HG03045 (cell line): ENCODE results near the gene CCDC34.
"Not testable (repeated sequence)": the region's sequence is repeated elsewhere in the genome, so short reads cannot be mapped to it uniquely, and the experiment has no call there.

Experiments used
- ATAC-seq: cut with Tn5 transposase; IDR thresholded peaks from one replicate; pipeline ENCODE4 v1.9.1; 2021; ENCODE audit warnings: mild to moderate bottlenecking, moderate library complexity; ENCODE audit not compliant: unreplicated experiment

CCDC34 gene

GRCh38 chr11:27363576-27364117, 632 bp upstream of the CCDC34 start:
- no peak for ATAC-seq

DNA sequence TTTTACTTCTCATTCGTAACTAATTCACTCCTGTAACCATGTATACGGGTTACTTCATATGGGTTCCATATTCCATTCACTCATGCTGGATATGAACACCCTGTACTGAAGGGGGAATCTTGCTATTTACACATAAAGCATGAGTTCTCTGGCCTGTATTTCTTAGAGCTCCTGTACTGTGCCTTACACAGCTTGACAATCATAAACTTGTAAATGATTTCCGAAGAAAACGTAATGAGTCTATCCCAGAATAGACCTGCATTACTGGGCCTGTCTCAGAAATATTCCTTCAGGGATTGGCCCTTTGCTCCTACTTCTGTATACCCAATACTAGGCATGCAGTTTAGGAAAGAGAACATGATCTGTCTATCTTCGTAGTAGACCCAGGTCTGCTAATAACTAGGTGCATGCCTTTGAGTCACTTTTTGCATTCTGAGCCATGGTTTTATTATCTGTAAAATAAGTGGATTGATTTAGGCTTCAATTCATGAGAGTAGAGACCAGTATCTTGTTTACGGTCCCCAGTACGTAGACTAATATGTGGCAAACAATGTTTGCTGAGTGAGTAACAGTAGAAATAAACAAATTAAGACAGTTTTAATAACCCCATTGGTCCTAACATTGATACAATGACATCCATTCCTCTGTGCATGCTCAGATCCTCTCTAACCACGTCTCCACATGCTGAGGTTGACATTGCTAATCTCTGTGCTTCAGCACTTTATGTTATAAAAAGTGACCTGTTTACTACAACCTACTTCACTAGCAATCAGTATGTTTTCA, 1.2 kb downstream of the CCDC34 start:
- no peak for ATAC-seq

- no peak for ATAC-seq
Measured at GRCh38 chr11:27358296-27358695, 4.7 kb downstream of the CCDC34 start.

DNA sequence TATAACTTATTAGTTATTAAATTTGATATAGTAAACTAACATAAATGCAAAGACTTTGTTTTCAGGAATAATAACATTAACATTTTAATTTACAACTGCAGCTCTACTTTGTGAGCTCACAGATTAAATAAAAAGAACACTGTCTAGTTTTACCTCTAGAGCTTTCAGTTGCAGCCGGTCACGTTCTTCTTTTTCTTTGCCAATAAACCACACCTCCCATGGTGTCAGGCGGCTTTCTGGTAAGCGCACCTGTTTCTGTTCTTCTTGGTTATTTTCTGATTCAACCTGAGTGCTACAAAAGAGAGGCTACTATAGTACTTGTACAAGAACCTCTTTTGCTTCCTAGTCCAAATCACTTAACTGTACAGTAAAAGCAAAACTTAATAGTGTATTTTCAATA, 5.8 kb downstream of the CCDC34 start:
- no peak for ATAC-seq

- ATAC-seq: no peak
Measured at GRCh38 chr11:27356624-27357222, 6.3 kb downstream of the CCDC34 start.

DNA sequence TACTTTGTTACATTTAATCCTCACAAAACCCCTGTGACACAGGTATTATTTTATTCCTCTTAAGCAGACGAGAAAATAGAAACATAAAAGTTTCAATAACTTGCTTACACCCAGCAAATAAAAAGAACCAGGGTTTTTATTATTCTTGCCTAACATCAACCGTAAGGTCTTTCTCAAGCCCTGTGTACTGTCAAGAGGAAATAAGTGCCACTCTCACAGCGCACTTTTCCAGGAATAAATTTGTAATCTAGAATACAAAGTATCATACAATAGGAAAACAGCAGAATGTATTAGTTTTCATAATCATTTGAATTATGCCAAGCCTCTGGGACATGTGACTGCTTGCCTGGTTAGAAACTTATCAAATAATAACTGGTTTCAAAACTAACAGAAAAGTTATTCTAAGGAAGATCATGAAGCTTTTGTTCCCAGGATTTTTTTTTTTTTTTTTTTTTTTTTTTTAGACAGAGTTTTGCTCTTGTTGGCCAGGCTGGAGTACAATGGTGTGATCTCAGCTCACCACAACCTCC, 7.4 kb downstream of the CCDC34 start:
- no peak for ATAC-seq

DNA sequence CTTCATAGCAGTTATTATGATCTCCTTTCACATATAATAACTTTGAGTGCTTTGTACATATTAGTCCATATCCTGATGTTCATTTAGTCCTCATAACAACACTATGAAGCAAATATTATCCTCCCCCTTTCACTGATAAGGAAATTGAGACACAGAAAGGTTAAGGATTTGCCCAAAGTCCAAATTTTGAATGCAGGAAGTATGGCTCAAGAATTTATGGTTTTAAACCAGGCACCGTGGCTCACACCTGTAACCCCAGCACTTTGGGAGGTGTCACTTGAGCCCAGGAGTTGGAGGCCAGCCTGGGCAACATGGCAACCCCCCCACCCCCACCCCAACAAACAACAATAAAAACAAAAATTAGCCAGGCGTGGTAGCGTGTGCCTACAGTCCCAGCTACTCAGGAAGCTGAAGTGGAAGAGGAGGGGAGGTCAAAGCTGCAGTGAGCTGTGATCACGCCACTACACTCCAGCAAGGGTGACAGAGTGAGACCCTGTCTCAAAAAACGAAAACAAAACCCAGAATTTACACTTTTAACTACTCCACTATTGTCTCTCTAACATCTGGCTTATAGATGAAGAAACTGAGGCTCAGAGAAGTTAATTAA, 8.6 kb downstream of the CCDC34 start:
- ATAC-seq: no peak

DNA sequence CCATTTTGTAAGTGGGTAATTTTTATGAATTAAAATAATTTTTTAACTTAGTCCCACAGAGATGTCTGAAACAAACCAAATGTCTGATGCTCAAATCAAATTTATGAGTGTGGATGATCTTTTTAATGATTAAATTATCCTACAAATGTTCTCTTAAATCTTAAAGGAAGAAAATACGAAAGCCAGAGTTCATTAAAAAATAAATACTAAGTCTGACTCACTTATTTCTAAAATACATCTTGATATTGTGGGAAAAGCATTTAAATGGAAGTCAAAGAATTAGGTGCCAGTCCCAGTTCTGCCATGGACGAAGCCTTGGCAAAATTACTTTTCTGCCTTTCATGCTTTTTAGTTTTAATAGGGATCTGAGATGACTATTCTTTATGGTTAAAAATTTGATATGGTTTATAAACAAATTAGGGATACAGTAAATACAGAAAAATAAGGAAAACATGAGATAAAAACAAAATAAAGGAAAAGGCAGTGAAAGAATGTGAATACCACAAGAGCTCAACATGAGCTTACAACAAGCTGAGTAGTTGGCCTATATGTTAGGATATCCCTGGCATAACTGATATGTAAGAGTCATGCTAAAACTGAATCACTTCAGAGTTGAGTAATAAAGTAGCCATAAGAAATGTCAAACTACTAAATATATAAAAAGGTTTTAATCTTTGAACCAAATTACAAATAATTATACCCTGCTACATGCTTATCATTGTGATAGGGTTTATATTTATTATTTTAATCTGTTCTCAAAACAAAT, 9.2 kb downstream of the CCDC34 start:
- ATAC-seq: no peak

GRCh38 chr11:27352781-27353180, 10.2 kb downstream of the CCDC34 start:
- ATAC-seq: no peak

GRCh38 chr11:27350511-27350910, 12.5 kb downstream of the CCDC34 start:
- ATAC-seq: no peak

- ATAC-seq: no peak
Measured at GRCh38 chr11:27349919-27350318, 13.1 kb downstream of the CCDC34 start.

DNA sequence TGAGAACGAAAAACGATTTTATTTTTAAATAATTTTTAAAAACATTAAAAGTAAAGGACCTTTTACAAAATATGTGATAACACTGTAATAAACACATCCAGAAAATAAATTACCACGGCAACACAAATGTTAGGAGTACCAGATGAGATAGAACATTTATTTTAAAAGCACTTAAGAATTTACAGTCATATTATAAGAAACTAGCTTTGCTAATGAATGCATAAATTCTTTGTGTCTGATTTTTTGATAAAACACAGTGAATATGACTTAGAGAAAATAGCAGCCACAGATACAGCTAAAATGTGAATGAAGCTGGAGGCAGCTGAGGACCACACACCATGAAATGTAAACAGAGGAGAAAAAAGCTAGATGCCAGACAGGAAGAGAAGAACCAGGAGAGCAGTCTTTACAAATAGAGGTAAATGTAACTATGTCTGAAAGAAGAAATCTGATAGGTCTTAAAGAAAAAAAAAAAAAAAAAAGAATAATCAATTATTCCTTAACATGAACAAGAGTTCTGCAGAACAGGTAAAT, 14.6 kb downstream of the CCDC34 start:
- ATAC-seq: no peak

DNA sequence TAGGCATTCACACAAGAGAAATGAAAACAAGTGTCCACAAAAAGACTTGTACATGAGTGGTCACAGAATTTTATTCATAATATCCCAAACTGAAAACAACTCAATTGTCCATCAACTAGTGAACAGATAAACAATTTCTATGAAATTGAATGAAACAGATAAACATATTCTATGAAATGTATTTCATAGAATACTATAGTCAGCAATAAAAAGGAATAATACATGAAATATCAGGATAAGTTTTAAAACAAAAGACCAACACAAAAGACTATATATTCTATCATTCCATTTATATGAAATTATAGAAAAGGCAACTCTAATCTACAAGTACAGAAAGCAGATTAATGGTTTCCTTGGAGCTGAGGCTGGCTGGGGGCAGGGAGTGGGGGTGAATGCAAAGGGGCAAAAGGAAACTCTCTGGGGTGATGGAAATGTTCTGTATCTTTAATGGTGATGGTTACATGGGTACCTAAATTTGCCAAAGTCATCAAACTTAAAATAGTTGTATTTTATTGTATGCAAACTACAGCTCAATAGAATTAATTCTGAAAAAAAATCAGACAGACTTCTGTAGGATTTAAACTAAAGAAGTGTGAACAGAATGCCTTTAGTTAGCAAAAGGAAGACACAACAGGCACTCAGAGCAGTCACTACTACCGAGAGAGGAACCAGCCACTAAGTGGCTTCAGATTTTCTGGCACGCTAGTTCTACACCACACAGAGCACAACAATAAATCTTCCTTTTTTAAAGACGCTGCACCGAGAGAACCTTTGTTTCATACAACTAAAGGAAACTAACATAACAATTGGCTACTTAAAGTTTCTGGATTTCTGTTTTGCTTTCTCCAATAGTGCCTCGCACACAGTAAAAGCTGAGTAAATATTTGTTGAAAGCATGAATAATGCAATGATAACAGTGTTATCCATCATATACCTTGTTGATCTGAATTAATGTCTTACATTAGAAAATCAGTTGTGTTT, 15.4 kb downstream of the CCDC34 start:
- no peak for ATAC-seq

DNA sequence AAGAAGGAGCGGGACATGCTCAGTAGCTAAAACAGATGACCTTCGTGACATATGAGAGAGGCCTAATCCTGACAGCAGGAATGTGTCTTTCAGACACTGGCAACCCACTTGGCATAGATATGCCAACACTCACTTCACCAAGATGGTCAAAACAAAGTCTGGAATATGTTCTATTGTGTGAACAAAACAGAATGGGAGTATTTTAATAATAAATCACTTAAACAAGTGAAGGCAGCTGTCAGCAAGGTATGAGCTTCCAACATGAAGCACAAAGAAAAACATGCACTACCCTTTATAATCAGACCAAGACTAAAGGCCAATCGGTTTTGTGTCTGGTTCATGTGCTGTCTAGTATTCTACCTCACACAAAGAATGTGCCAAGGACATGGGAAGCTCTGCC, 23.1 kb downstream of the CCDC34 start:
- no peak for ATAC-seq

DNA sequence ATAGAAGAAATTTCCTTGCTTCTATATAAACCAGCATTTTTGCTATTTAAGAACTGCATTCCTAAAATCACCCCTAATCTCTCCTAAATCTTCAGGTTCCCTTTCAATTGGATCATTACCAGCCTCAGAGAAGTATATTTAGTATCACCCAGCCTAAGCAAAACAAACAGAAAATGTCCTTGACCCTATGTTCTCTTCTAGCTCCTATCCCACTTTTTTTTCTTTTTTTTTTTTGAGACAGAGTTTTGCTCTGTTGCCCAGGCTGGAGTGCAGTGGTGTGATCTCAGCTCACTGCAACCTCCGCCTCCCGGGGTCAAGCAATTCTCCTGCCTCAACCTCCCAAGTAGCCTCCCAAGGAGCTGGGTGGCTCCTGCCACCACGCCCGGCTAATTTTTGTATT, 28.3 kb downstream of the CCDC34 start:
- ATAC-seq: not testable (repeated sequence)

DNA sequence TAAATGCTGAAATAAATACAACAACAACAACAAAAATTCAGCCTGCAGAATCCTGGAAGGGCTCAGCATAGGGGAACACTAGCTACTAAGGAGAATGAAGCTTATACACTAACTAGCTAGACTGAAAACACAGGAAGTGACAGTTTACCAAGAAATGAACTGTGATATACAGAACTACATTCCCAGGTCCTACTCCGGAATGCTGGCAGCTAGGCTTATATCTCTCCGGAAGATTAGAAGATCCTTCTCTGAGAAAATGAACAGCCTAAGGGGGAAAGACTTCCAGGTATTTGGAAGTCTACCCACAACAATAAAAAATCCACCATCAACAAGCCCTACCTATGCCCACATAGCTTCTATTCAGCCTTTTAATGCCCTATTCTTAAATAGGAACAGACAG, 31.0 kb downstream of the CCDC34 start:
- no peak for ATAC-seq

DNA sequence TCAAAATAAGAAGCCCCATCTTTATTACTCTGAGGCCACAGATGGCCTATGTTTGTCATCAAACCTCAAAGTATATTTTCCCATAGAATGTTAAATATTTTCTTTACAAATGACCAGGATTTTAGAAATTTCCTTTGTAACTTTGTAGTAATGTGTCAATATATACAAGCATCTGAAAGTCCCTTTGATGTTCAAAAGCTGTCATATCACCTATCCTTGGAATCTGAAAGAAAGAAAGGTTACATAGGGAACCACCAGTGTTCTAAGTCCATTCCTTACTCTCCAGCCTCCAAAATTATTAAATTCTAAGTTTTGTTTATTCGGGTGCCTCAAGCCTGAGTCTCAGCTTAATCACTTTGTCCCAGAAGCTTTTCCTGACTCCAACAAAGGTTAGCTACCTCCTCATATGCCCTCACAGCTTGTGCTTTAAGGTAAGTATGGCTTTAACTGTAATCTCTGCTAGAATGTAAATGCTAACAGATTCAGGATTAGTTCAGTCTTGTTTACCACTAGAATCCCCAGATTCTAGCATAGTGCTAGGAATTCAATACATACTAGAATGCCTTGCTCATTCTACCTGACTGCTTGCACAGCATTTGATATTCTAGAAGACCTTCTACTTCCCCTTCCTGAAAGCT, 32.3 kb downstream of the CCDC34 start:
- ATAC-seq: no peak

- no peak for ATAC-seq
Measured at GRCh38 chr11:27329867-27330632, 33.0 kb downstream of the CCDC34 start.
